ENCODE measurements around the gene IDH3B. TPM values are rescaled to one million over a fixed set of nuclear protein-coding genes. Genes with fewer than 3 reads are reported as not detected.
A peak's percentile ranks its signal among the peaks of the same experiment; 100 is the strongest.

Gene IDH3B
- total and polyA plus RNA-seq, 2 of the 8 experiments (the other 6 are each of a cell fraction or from before 2014, with no cell fraction given) = 110 to 167 TPM

- Histone ChIP-seq H4K8ac (ENCODE audit: extremely low read depth, insufficient read depth, low read length) (peak overlapping the region; percentile 65), H4K91ac (replicated peaks; ENCODE audit: insufficient read length, low read length) (no peak overlapping the region), H3K79me1 (ENCODE audit: low read depth, low read length) (no peaks in the 10 kb centered on the region; the same call in 1 of the 2 replicates), H3K23ac (ENCODE audit: insufficient read length) (no peak overlapping the region), H3K27ac (ENCODE audit: low read depth, low read length) (no peak overlapping the region), H3K14ac (ENCODE audit: insufficient read length) (no peak overlapping the region), H3K27me3 (replicated peaks in 1 of 4; ENCODE audit: control insufficient read depth in 3 of 4, extremely low read depth in 1 of 4, insufficient read depth in 3 of 4, low read length in 3 of 4) (peaks cover 0 to 24% (median 14%) of the 10 kb centered on the region in 4 experiments; a peak in 5 of 7 replicates), H3K4me3 (ENCODE audit: extremely low read depth in 1 of 4, insufficient read depth in 2 of 4, low read depth in 3 of 4, low read length in 4 of 4) (no peak overlapping the region), H3K23me2 (ENCODE audit: low read depth, low read length) (no peaks in the 10 kb centered on the region; the same call in 1 of the 2 replicates), H3K4me2 (ENCODE audit: insufficient read depth in 1 of 2, low read depth in 2 of 2, low read length in 2 of 2) (peak overlapping the region; percentile 3 to 51; a peak in 1 of 4 replicates), H2BK12ac (ENCODE audit: low read depth, low read length) (peak overlapping the region; percentile 84; the same call in 1 of the 2 replicates), H2AK5ac (ENCODE audit: low read depth, low read length) (no peak overlapping the region; the same call in 1 of the 2 replicates), H4K5ac (ENCODE audit: insufficient read length, low read depth, low read length) (no peak overlapping the region), H2BK20ac (ENCODE audit: low read length) (0 out of 2 replicates have a peak overlapping the region, but pooled peaks have one; percentile 72), H3K9ac (replicated peaks in 1 of 4; ENCODE audit: extremely low read depth in 1 of 4, low read depth in 3 of 4, low read length in 3 of 4) (no peak overlapping the region), H3K56ac (replicated peaks; ENCODE audit: insufficient read length, low read depth, low read length) (no peak overlapping the region), H3K9me3 (ENCODE audit: insufficient read depth in 2 of 2, low read depth in 1 of 2, low read length in 1 of 2) (no peaks in the 10 kb centered on the region), H3K36me3 (ENCODE audit: control insufficient read depth in 2 of 4, insufficient read depth in 4 of 4, low read length in 3 of 4) (no peaks in the 10 kb centered on the region), H2AFZ (ENCODE audit: low read length) (no peak overlapping the region), H2BK120ac (replicated peaks; ENCODE audit: low read depth, low read length) (no peak overlapping the region), H3K79me2 (ENCODE audit: control insufficient read depth in 1 of 2, insufficient read depth in 2 of 2, low read length in 2 of 2) (no peaks in the 10 kb centered on the region), H4K20me1 (replicated peaks in 1 of 2; ENCODE audit: control insufficient read depth in 1 of 2, insufficient read depth in 2 of 2, low read length in 2 of 2) (no peaks in the 10 kb centered on the region), H2BK15ac (ENCODE audit: low read length) (0 out of 2 replicates have a peak overlapping the region, but pooled peaks have one; percentile 53), H3K18ac (ENCODE audit: extremely low read depth, low read length) (no peak overlapping the region), H3K4me1 (replicated peaks in 1 of 4; ENCODE audit: control insufficient read depth in 3 of 4, insufficient read depth in 4 of 4, low read length in 3 of 4) (peaks cover 2 to 46% (median 24%) of the 10 kb centered on the region in 4 experiments), H3K4ac (replicated peaks; ENCODE audit: insufficient read length, low read depth, low read length) (no peak overlapping the region), H2BK5ac (ENCODE audit: low read depth, low read length) (no peak overlapping the region)
- FAIRE-seq = no peak
- CTCF ChIA-PET (ENCODE audit: partially characterized antibody) = interaction anchor here (0.8 to 17.4 kb wide), 9 partner anchors 9 to 46 kb away, joined by 3 to 286 read pairs (median 4); no protein-coding TSS in a partner anchor
- POLR2A ChIA-PET (ENCODE audit: partially characterized antibody) = interaction anchor here (1.1 to 1.8 kb wide), 3 partner anchors 9 to 36 kb away, joined by 3 to 5 read pairs (median 3); partner anchors contain the start of gene EBF4
- no peak for DNase-seq (ENCODE audit: low read depth in 1 of 2, low spot score in 2 of 2)
- TF ChIP-seq CREB1 (IDR thresholded peaks at IDR 0.05) (peak; percentile 31; the same call in 1 of the 2 replicates), FOSL1 (IDR thresholded peaks at IDR 0.05; ENCODE audit: insufficient read depth, low read depth, low read length) (no peak)
- WGBS, 2 experiments (ENCODE audit: extremely low coverage in 1 of 2, insufficient coverage in 1 of 2, insufficient read length in 1 of 2, insufficient replicate concordance in 2 of 2, low coverage in 1 of 2, low lambda C conversion rate in 2 of 2, missing lambda C conversion rate in 1 of 2) = 86% methylated on average over 6 of the region's 17 CpGs; no CpG with 5 or more reads in 1 of the 2 experiments
These were observed 45.4 kb upstream of the IDH3B start for GRCh38 chr20:2709205-2709981.

Data from H1 (cell line).